Activated CD4-positive, alpha-beta T cell treated with anti-CD3 and anti-CD28 coated beads, Interleukin-2, amount 50 U/mL, for 48 hours (primary cell): ENCODE measurements around the gene VWA2.

Experiments
- DNase-seq, 2 experiments: peaks; one replicate each; pipeline ENCODE4 v3.0.0-alpha.2; 2020

The VWA2 gene

GRCh38 chr10:114278140-114278883, 39.3 kb downstream of the VWA2 start:
- no peak for DNase-seq

GRCh38 chr10:114278884-114279191, 39.8 kb downstream of the VWA2 start:
- no peak for DNase-seq

GRCh38 chr10:114279289-114279688, 40.2 kb downstream of the VWA2 start:
- DNase-seq, result no peak

- no peak for DNase-seq
Measured at GRCh38 chr10:114279901-114280644, 41.0 kb downstream of the VWA2 start.

- DNase-seq, result no peak
Measured at GRCh38 chr10:114281006-114281405, 42.0 kb downstream of the VWA2 start.

GRCh38 chr10:114281461-114281860, 42.4 kb downstream of the VWA2 start:
- no peak for DNase-seq

GRCh38 chr10:114282526-114282925, 43.5 kb downstream of the VWA2 start:
- no peak for DNase-seq

- DNase-seq, result no peak
Measured at GRCh38 chr10:114283091-114283490, 44.0 kb downstream of the VWA2 start.

GRCh38 chr10:114283535-114284234, 44.6 kb downstream of the VWA2 start:
- no peak for DNase-seq

- DNase-seq, result no peak
Measured at GRCh38 chr10:114284346-114285071, 45.5 kb downstream of the VWA2 start.

GRCh38 chr10:114285961-114286441, 46.9 kb downstream of the VWA2 start:
- DNase-seq, result no peak

- no peak for DNase-seq
Measured at GRCh38 chr10:114286921-114287320, 47.9 kb downstream of the VWA2 start.

GRCh38 chr10:114288424-114289095, 49.5 kb downstream of the VWA2 start:
- DNase-seq, result no peak

GRCh38 chr10:114289096-114289436, 50.0 kb downstream of the VWA2 start:
- DNase-seq, result no peak

GRCh38 chr10:114290038-114290437, 51.0 kb downstream of the VWA2 start:
- DNase-seq, result no peak

GRCh38 chr10:114291076-114291475, 52.0 kb downstream of the VWA2 start:
- DNase-seq, result no peak

GRCh38 chr10:114291516-114291915, 52.5 kb downstream of the VWA2 start:
- DNase-seq, result no peak

- DNase-seq, result no peak
Measured at GRCh38 chr10:114293075-114293474, 54.0 kb downstream of the VWA2 start.

- DNase-seq, result no peak
Measured at GRCh38 chr10:114294549-114294948, 55.5 kb downstream of the VWA2 start.

- DNase-seq, result no peak
Measured at GRCh38 chr10:114295393-114295792, 56.3 kb downstream of the VWA2 start.

- no peak for DNase-seq
Measured at GRCh38 chr10:114297136-114297705, 58.2 kb downstream of the VWA2 start.

GRCh38 chr10:114300036-114300645, 61.1 kb downstream of the VWA2 start:
- no peak for DNase-seq
